Measurements from ENCODE around the gene RAB37.

Gene RAB37

DNA sequence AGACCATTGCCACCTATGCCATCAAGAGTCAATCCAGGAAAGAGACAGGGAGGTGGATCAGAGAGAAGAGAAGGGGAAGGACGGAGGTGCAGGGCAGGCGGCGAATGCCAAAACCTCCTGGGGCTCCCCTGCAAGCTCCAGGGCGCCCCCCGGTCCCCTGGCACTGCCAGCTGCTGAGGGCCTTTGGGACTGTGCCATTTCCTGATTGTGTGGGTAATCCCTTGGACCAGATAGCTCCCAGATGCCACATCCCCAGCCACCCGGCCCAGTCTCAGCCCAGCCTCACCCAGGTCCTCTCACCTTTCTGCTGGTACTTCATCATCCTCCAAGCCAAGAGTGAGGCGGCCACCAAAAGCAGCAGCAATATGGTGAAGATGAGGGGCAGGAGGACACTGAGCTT is 39.0 kb upstream of the RAB37 start:
- DNase-seq (ENCODE audit: extremely low read depth, low read depth), result no peak

DNA sequence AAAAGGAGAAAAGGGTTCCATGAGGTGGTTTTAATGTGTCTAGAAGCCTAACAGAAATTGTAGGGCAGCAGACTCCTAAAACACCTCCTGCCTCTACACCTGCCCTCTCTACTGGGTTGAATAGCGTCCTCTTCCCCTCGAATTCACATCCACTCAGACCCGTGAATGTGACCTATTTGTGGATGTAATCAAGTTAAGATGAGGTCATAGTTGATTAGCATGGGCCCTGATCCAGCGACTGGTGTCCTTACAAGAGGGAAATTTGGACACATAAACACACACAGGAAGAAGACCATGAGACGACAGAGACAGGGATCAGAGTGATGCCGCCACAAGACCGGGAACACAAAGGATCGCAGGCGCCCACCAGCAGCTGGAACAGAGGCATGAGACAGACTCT is 37.8 kb upstream of the RAB37 start:
- DNase-seq (ENCODE audit: extremely low read depth, low read depth), result no peak
- TF ChIP-seq, protein P1, sequence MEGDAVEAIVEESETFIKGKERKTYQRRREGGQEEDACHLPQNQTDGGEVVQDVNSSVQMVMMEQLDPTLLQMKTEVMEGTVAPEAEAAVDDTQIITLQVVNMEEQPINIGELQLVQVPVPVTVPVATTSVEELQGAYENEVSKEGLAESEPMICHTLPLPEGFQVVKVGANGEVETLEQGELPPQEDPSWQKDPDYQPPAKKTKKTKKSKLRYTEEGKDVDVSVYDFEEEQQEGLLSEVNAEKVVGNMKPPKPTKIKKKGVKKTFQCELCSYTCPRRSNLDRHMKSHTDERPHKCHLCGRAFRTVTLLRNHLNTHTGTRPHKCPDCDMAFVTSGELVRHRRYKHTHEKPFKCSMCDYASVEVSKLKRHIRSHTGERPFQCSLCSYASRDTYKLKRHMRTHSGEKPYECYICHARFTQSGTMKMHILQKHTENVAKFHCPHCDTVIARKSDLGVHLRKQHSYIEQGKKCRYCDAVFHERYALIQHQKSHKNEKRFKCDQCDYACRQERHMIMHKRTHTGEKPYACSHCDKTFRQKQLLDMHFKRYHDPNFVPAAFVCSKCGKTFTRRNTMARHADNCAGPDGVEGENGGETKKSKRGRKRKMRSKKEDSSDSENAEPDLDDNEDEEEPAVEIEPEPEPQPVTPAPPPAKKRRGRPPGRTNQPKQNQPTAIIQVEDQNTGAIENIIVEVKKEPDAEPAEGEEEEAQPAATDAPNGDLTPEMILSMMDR (IDR thresholded peaks at IDR 0.05; ENCODE audit: low read depth, low read length), result no peak

More for the DNA sequence above, 39.0 kb upstream of the RAB37 start:
- TF ChIP-seq, protein P1 (IDR thresholded peaks at IDR 0.05; ENCODE audit: low read depth, low read length), result no peak

DNA sequence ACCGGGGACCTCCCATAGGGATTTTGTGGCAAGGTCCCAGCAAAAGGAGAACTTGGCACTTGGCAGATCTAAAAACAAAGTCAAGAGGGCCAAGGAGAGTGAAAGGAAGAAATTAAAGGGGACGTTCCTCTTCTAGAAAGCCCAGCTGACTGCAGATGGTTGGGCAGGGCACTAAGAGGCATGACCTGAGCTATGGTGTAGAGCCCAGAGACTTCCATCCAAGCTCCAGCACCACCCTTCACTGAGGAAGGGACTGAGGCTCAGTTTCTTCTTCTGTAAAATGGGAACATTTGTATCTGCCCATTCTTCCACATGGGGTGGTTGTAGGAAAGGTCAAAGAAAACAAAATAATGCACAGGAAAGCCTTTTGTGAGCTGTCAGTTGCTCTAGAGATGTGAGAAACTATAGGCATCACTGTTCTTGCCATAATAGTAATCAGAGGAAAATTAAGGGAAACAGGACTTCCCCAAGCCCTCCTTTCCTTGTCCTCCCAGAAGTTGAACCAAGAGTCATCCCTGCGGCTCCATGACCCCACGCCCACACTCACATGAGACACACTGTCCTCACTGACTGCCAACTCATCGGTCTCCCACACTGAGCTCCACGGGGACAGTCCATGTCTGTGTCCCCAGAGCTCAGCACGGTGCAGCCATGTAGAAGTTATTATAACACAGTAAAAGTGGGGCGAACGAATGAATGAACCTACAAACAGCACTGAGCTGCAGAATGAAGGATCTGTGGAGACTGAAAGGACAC is 34.8 kb upstream of the RAB37 start:
- TF ChIP-seq, protein P1 (IDR thresholded peaks at IDR 0.05; ENCODE audit: low read depth, low read length), result no peak
- DNase-seq (ENCODE audit: extremely low read depth, low read depth), result no peak

DNA sequence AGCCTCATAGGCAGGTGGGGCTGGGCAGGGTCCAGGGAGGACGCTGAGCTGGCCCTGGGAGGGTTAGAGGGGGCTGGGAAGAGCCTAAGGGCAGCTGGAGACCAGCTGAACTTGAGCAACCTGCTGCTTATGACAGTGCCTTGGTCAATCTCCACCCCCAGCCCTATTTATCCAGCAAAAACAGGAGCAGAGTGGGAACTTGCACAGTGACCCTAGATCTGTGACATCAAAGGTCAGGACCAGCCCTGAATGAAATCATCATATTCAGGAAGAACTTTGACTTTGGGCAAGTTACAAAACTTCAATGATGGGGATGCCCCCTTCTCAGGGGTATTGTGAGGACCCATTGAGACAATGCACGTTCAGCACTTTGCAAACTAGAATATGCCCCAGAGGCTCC is 33.7 kb upstream of the RAB37 start:
- TF ChIP-seq, protein P1 (IDR thresholded peaks at IDR 0.05; ENCODE audit: low read depth, low read length), result no peak
- no peak for DNase-seq (ENCODE audit: extremely low read depth, low read depth)

DNA sequence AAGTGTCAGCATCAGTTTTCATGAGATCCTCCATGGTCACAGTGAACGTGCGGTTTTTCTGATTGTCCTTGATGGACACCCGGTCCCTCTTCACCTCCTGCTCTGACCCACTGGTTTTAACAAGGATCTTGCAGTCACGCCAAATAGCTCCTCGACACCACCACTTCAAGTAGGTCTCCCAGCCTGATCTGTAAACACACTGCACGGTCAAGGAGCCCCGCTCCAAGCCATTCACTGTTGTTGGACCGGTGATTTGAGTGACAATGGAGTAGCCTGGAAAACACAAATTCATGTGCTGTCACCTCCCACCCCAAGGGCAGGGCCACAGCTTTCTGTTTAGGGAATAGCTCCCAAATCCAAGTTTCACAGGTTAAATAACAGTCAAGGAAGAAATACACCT is 32.5 kb upstream of the RAB37 start:
- DNase-seq (ENCODE audit: extremely low read depth, low read depth), result no peak
- TF ChIP-seq, protein P1 (IDR thresholded peaks at IDR 0.05; ENCODE audit: low read depth, low read length), result no peak

DNA sequence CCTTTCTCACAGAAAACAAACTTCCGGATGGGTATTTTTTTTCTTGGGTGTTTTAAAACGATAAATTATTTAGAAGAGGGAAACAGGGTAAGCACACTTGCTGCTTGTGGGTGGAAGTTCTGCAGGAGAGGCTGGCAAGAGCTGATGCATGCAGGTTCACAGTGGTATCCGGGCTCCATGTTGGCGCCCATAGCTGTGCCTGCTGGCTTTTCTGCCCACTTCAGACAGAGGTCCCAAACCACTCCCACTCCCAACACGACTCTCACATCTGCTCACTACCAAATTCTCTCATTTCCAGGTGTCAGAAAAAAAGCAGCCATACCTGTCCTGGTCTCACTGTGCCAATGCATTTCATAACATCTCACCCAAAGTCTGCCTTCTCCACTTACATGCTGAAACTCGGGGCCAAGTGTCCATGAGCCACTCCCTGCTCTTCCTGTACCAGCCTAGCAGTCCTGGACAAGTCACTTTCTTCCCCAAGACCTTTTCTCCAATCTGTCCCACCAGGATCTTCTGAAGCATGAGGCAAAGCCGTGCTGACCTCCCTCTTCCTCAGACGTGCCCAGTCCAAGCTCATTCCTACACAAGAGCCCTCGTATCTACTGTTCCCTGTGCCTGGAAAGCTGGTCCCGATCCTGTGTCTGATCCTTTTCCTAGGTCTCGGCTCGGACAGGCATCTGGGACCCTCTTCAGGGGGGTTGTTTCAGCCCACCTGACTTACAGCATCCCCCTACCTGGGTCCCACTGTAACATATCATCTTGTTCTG is 25.8 kb upstream of the RAB37 start:
- TF ChIP-seq, protein P1 (IDR thresholded peaks at IDR 0.05; ENCODE audit: low read depth, low read length), result no peak
- no peak for DNase-seq (ENCODE audit: extremely low read depth, low read depth)

DNA sequence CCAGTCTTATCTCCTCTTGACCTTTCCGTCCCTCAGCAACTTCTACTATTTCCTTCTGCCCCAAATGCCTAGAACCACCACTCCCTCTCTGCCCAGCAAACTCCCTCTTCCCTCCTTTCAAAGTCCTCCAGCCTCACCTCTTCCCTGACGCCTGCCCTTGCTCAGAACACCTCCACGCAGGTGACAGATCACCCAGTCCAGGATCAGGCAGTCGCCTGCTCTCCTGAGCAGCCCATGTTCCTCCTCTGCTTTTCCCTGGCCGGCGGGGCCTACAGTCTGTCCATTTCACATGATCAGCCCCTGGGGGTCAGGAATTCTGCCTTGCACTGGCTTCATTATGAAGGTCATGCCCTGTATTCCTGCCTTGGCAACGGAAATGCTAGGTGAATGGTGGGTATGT is 24.8 kb upstream of the RAB37 start:
- TF ChIP-seq, protein P1 (IDR thresholded peaks at IDR 0.05; ENCODE audit: low read depth, low read length), result no peak
- no peak for DNase-seq (ENCODE audit: extremely low read depth, low read depth)

All from AG09319 (cell line).